ENCODE measurements around the gene S100A7A.
"Not testable (repeated sequence)": the region's sequence is repeated elsewhere in the genome, so short reads cannot be mapped to it uniquely, and the experiment has no call there.

S100A7A gene

DNA sequence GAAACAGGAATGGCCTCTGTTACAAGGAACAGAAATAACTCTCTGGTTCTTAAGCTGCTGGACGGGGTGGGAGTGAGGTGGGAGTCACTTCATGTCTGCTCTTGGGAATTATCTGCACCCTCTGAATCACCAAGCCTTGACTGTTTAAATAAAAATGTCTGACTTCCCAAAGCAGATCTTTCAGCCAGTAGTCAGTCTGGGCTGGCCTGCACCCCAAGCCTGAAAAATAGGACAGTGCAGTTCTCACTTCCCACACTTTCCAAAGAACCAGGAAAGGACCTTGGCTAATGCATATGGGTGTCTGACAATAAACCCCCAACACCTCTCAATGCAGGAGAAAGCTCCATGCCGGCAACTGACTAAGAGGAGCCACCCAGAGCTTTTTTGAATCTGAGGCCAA is 43.3 kb downstream of the S100A7A start (continued):
- TF ChIP-seq, protein P1, sequence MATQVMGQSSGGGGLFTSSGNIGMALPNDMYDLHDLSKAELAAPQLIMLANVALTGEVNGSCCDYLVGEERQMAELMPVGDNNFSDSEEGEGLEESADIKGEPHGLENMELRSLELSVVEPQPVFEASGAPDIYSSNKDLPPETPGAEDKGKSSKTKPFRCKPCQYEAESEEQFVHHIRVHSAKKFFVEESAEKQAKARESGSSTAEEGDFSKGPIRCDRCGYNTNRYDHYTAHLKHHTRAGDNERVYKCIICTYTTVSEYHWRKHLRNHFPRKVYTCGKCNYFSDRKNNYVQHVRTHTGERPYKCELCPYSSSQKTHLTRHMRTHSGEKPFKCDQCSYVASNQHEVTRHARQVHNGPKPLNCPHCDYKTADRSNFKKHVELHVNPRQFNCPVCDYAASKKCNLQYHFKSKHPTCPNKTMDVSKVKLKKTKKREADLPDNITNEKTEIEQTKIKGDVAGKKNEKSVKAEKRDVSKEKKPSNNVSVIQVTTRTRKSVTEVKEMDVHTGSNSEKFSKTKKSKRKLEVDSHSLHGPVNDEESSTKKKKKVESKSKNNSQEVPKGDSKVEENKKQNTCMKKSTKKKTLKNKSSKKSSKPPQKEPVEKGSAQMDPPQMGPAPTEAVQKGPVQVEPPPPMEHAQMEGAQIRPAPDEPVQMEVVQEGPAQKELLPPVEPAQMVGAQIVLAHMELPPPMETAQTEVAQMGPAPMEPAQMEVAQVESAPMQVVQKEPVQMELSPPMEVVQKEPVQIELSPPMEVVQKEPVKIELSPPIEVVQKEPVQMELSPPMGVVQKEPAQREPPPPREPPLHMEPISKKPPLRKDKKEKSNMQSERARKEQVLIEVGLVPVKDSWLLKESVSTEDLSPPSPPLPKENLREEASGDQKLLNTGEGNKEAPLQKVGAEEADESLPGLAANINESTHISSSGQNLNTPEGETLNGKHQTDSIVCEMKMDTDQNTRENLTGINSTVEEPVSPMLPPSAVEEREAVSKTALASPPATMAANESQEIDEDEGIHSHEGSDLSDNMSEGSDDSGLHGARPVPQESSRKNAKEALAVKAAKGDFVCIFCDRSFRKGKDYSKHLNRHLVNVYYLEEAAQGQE (tag by site-specific recombination; IDR thresholded peaks at IDR 0.05), result no peak
- TF ChIP-seq ZNF112 (tag by site-specific recombination; IDR thresholded peaks at IDR 0.05) (no peak), ZIC2 (tag by site-specific recombination; IDR thresholded peaks at IDR 0.05) (no peak)

DNA sequence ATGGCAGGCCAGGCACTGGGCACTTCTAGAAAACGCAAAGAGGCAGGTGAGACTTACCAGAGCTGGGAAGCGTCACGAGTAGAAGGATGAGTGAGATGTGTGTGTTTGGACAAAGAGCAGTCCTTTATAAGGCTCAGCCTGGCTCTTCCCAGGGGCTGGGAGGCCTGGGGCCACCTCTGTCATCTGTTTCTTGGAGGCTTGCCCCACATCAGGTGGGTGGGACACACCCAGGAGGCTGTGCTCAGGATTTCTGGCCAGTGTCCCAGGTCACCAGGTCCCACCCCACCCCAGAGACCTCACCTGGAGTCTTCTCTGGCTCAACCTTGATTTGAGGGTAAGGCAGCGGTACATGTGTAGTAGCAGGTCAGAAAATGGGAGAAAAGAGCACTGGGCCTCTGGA is 44.2 kb downstream of the S100A7A start, which contains the start of gene S100A7:
Gene S100A7, minus strand, starts transcription at position 101 of the 400 bp plus-strand sequence. CDS start 1,638 bp downstream, outside the sequence.
- ChIA-PET CTCF (interaction anchor here (1.0 to 1.2 kb wide), 2 partner anchors 58 to 108 kb away, joined by 3 to 4 read pairs; no protein-coding TSS in a partner anchor), POLR2A (no interaction called here)
- H3K27ac ChIP-seq (ENCODE audit: extremely low read depth, low read depth, low read length), result no peak within 1 kb of the TSS
- H3K4me3 ChIP-seq (ENCODE audit: low read depth, low read length), result no peak within 1 kb of the TSS
- TF ChIP-seq, protein P2, sequence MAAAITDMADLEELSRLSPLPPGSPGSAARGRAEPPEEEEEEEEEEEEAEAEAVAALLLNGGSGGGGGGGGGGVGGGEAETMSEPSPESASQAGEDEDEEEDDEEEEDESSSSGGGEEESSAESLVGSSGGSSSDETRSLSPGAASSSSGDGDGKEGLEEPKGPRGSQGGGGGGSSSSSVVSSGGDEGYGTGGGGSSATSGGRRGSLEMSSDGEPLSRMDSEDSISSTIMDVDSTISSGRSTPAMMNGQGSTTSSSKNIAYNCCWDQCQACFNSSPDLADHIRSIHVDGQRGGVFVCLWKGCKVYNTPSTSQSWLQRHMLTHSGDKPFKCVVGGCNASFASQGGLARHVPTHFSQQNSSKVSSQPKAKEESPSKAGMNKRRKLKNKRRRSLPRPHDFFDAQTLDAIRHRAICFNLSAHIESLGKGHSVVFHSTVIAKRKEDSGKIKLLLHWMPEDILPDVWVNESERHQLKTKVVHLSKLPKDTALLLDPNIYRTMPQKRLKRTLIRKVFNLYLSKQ (tag by site-specific recombination; IDR thresholded peaks at IDR 0.05; ENCODE audit: borderline replicate concordance), result no peak
- TF ChIP-seq ZNF341 (tag by site-specific recombination; IDR thresholded peaks at IDR 0.05; ENCODE audit: low read depth) (no peak), ZNF776 (tag by site-specific recombination; IDR thresholded peaks at IDR 0.05; ENCODE audit: borderline replicate concordance) (no peak)
- H3K36me3 ChIP-seq (ENCODE audit: control insufficient read depth in 2 of 2, insufficient read depth in 1 of 2, low read length in 2 of 2), result no peaks in the 10 kb centered on the region
- no peaks in the 10 kb centered on the region for H3K9me3 ChIP-seq (ENCODE audit: control insufficient read depth, insufficient read depth, low read depth, low read length)
- no peaks in the 10 kb centered on the region for H3K4me1 ChIP-seq (ENCODE audit: control insufficient read depth, insufficient read depth, low read length)

DNA sequence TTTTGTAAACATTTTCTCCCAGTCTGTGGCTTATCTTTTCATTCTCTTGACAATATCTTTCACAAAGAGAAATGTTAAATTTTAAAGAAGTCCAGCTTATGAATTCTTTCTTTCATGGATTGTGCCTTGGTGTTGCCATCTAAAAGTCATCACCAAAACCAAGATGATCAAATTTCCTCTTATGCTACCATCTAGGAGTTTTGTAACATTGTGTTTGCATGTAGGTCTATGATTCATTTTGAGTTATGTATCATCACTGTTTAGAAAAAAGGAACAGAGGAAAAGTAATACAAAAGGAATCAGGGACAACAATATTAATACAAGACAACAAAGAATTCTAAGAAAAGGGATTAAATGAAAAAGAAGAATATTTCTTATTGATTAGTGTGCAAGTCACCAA is 46.4 kb downstream of the S100A7A start:
- H3K4me3 ChIP-seq (ENCODE audit: low read depth, low read length); H3K9me3 ChIP-seq (ENCODE audit: control insufficient read depth, insufficient read depth, low read depth, low read length); POLR2A ChIA-PET; H3K27ac ChIP-seq (ENCODE audit: extremely low read depth, low read depth, low read length); H3K4me1 ChIP-seq (ENCODE audit: control insufficient read depth, insufficient read depth, low read length); H3K36me3 ChIP-seq (ENCODE audit: control insufficient read depth in 2 of 2, insufficient read depth in 1 of 2, low read length in 2 of 2): not testable (repeated sequence)
- CTCF ChIA-PET, result interaction anchor here (1.2 to 1.9 kb wide), 2 partner anchors 11 to 32 kb away, joined by 3 to 6 read pairs; no protein-coding TSS in a partner anchor

DNA sequence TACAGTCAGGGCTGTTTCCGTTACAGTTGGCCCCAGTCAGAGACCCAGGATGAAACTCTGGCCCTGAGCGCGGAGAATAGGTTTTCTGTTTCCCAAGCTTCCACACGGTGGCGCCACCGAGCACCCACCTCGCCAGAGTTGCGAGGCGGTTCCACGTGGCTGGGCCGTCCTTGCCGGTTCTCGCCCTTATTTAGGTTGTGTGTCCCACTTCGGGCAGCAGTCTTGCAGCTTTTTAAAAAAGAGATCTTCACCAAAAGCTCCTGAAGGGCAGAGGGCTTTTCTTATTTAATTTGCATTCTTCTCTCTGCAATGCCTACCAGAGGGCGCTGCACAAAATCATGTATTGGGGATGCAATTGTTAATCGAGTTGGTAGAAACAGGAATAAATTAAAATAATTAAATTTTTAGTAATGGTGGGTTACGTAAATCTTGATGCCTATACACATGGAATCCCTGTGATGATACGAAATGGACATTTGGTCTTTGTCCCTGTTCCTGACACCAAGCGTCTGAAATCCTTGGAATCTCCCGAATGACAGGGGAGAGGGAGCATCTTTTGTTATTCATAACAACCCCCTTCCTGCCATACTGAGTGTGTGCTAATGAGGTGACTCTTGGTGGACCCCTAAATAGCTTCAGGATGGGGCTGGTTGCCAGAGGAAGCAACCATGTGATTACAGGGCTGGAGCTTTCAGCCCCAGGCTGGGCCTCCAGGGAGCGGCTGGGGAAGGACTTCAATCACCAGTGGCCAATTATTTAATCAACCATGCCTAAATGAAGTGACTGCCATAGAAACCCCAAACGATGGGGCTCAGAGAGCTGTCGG is 49.7 kb downstream of the S100A7A start:
- Histone ChIP-seq H3K27ac (ENCODE audit: extremely low read depth, low read depth, low read length) (no peak overlapping the region), H3K4me3 (ENCODE audit: low read depth, low read length) (no peak overlapping the region), H3K9me3 (ENCODE audit: control insufficient read depth, insufficient read depth, low read depth, low read length) (no peaks in the 10 kb centered on the region), H3K4me1 (ENCODE audit: control insufficient read depth, insufficient read depth, low read length) (no peaks in the 10 kb centered on the region), H3K36me3 (ENCODE audit: control insufficient read depth in 2 of 2, insufficient read depth in 1 of 2, low read length in 2 of 2) (no peaks in the 10 kb centered on the region)
- ChIA-PET CTCF (interaction anchor here (0.6 to 7.1 kb wide), 28 partner anchors 9 to 146 kb away, joined by 3 to 63 read pairs (median 4); partner anchors contain the start of gene S100A9), POLR2A (interaction anchor here (0.6 kb wide), 1 partner anchor 868 kb away, joined by 5 read pairs; no protein-coding TSS in a partner anchor)
- TF ChIP-seq, protein P3, sequence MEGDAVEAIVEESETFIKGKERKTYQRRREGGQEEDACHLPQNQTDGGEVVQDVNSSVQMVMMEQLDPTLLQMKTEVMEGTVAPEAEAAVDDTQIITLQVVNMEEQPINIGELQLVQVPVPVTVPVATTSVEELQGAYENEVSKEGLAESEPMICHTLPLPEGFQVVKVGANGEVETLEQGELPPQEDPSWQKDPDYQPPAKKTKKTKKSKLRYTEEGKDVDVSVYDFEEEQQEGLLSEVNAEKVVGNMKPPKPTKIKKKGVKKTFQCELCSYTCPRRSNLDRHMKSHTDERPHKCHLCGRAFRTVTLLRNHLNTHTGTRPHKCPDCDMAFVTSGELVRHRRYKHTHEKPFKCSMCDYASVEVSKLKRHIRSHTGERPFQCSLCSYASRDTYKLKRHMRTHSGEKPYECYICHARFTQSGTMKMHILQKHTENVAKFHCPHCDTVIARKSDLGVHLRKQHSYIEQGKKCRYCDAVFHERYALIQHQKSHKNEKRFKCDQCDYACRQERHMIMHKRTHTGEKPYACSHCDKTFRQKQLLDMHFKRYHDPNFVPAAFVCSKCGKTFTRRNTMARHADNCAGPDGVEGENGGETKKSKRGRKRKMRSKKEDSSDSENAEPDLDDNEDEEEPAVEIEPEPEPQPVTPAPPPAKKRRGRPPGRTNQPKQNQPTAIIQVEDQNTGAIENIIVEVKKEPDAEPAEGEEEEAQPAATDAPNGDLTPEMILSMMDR (tag by site-specific recombination; IDR thresholded peaks at IDR 0.05), result peak; percentile 67
- TF ChIP-seq FEZF1 (tag by site-specific recombination; IDR thresholded peaks at IDR 0.05) (no peak), SP3 (tag by site-specific recombination; IDR thresholded peaks at IDR 0.05) (no peak), ZBTB8A (tag by site-specific recombination; IDR thresholded peaks at IDR 0.05) (peak; percentile 23; the same call in 1 of the 2 replicates), ZNF670 (tag by site-specific recombination; IDR thresholded peaks at IDR 0.05; ENCODE audit: low read depth) (no peak), ZNF654 (tag by site-specific recombination; IDR thresholded peaks at IDR 0.05; ENCODE audit: low read depth) (peak; percentile 22), ZNF521 (tag by site-specific recombination; IDR thresholded peaks at IDR 0.05) (no peak), ZNF777 (tag by site-specific recombination; IDR thresholded peaks at IDR 0.05; ENCODE audit: borderline replicate concordance) (no peak)
- TF ChIP-seq, protein P4, sequence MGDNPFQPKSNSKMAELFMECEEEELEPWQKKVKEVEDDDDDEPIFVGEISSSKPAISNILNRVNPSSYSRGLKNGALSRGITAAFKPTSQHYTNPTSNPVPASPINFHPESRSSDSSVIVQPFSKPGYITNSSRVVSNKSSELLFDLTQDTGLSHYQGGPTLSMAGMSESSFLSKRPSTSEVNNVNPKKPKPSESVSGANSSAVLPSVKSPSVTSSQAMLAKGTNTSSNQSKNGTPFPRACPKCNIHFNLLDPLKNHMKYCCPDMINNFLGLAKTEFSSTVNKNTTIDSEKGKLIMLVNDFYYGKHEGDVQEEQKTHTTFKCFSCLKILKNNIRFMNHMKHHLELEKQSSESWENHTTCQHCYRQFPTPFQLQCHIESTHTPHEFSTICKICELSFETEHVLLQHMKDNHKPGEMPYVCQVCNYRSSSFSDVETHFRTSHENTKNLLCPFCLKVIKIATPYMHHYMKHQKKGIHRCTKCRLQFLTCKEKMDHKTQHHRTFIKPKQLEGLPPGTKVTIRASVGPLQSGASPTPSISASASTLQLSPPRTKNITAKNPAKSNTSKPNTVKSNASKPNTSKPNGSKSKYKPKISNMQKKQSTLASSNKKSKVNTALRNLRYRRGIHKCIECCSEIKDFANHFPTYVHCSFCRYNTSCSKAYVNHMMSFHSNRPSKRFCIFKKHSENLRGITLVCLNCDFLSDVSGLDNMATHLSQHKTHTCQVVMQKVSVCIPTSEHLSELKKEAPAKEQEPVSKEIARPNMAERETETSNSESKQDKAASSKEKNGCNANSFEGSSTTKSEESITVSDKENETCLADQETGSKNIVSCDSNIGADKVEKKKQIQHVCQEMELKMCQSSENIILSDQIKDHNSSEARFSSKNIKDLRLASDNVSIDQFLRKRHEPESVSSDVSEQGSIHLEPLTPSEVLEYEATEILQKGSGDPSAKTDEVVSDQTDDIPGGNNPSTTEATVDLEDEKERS (tag by site-specific recombination; IDR thresholded peaks at IDR 0.05), result no peak

Measured in HEK293 (cell line).